H9 (cell line): ENCODE results near the gene GLYR1. TPM values are rescaled to one million over a fixed set of nuclear protein-coding genes. Genes with fewer than 3 reads are reported as not detected.

ENCODE experiments used
- DNase-seq: peaks from one replicate; pipeline ENCODE4 v3.0.0-alpha.2; 2017
- H2AFZ ChIP-seq: one replicate; pipeline ENCODE4 v1.6.1; 2013; ENCODE audit warnings: mild to moderate bottlenecking, low read length, control low read depth, moderate library complexity
- H2AK5ac ChIP-seq: 2 replicates; pipeline ENCODE4 v1.6.1; 2013; ENCODE audit warnings: low read length, control low read depth, mixed read lengths; ENCODE audit not compliant: insufficient read length
- H2BK120ac ChIP-seq: one replicate; pipeline ENCODE4 v1.6.1; 2013; ENCODE audit warnings: low read depth, mild to moderate bottlenecking, low read length, control low read depth, inconsistent platforms; ENCODE audit not compliant: poor library complexity, severe bottlenecking
- H2BK12ac ChIP-seq: 2 replicates; pipeline ENCODE4 v1.6.1; 2013; ENCODE audit warnings: low read length, control low read depth, mixed read lengths, low read depth; ENCODE audit not compliant: insufficient read length
- H2BK15ac ChIP-seq: 2 replicates; pipeline ENCODE4 v1.6.1; 2013; ENCODE audit warnings: low read depth, low read length, control low read depth
- H2BK20ac ChIP-seq: one replicate; pipeline ENCODE4 v1.6.1; 2013; ENCODE audit warnings: low read depth, mild to moderate bottlenecking, low read length, control low read depth, inconsistent platforms; ENCODE audit not compliant: poor library complexity, severe bottlenecking
- H2BK5ac ChIP-seq: 2 replicates; pipeline ENCODE4 v1.6.1; 2013; ENCODE audit warnings: low read length, control low read depth, mixed read lengths; ENCODE audit not compliant: insufficient read length
- H3K14ac ChIP-seq: 2 replicates; pipeline ENCODE4 v1.6.1; 2013; ENCODE audit warnings: low read length, control low read depth; ENCODE audit not compliant: insufficient read depth
- H3K18ac ChIP-seq: 2 replicates; pipeline ENCODE4 v1.6.1; 2013; ENCODE audit warnings: low read depth, mild to moderate bottlenecking, mixed read lengths, low read length, control low read depth; ENCODE audit not compliant: insufficient read length
- H3K23ac ChIP-seq: 2 replicates; pipeline ENCODE4 v1.6.1; 2013; ENCODE audit warnings: low read length, control low read depth, mixed read lengths, low read depth; ENCODE audit not compliant: insufficient read length
- H3K23me2 ChIP-seq: 2 replicates; pipeline ENCODE4 v1.6.1; 2013; ENCODE audit warnings: low read depth, mild to moderate bottlenecking, mixed read lengths, low read length, control low read depth; ENCODE audit not compliant: insufficient read length, poor library complexity, severe bottlenecking
- H3K27ac ChIP-seq: 2 replicates; pipeline ENCODE4 v1.5.1; 2013; ENCODE audit warnings: low read length, control low read depth, mixed read lengths, low read depth; ENCODE audit not compliant: insufficient read length
- H3K27me3 ChIP-seq: 2 replicates; pipeline ENCODE4 v1.6.1; 2013; ENCODE audit warnings: low read length, control low read depth, inconsistent platforms; ENCODE audit not compliant: insufficient read depth
- H3K4ac ChIP-seq: 2 replicates; pipeline ENCODE4 v1.6.1; 2013; ENCODE audit warnings: low read depth, mild to moderate bottlenecking, control low read depth, inconsistent platforms, low read length, moderate library complexity
- H3K4me1 ChIP-seq: 2 replicates; pipeline ENCODE4 v1.6.1; 2013; ENCODE audit warnings: low read length, control low read depth, inconsistent platforms; ENCODE audit not compliant: insufficient read depth
- H3K4me2 ChIP-seq: 2 replicates; pipeline ENCODE4 v1.6.1; 2013; ENCODE audit warnings: low read length, control low read depth, mixed read lengths; ENCODE audit not compliant: insufficient read length, insufficient read depth
- H3K56ac ChIP-seq: 2 replicates; pipeline ENCODE4 v1.6.1; 2013; ENCODE audit warnings: low read depth, mild to moderate bottlenecking, mixed read lengths, low read length, control low read depth; ENCODE audit not compliant: insufficient read length
- H3K79me1 ChIP-seq: 2 replicates; pipeline ENCODE4 v1.6.1; 2013; ENCODE audit warnings: low read depth, mild to moderate bottlenecking, moderate library complexity, low read length, control low read depth, inconsistent platforms; ENCODE audit not compliant: insufficient read depth, poor library complexity, severe bottlenecking
- H3K79me2 ChIP-seq: 2 replicates; pipeline ENCODE4 v1.6.1; 2013; ENCODE audit warnings: low read length, control low read depth, inconsistent platforms; ENCODE audit not compliant: insufficient read depth
- H3K9ac ChIP-seq: 2 replicates; pipeline ENCODE4 v1.6.1; 2013; ENCODE audit warnings: low read length, control low read depth, mixed read lengths; ENCODE audit not compliant: insufficient read length; ENCODE audit errors: extremely low read depth
- H3K9me3 ChIP-seq: one replicate; pipeline ENCODE4 v1.6.1; 2013; ENCODE audit warnings: low read depth, low read length, inconsistent platforms; ENCODE audit not compliant: control insufficient read depth
- H3T11ph ChIP-seq: one replicate; pipeline ENCODE4 v1.6.1; 2013; ENCODE audit warnings: mild to moderate bottlenecking, low read length, control low read depth, inconsistent platforms
- H4K20me1 ChIP-seq: one replicate; pipeline ENCODE4 v1.6.1; 2013; ENCODE audit not compliant: control insufficient read depth, insufficient read length, insufficient read depth
- H4K5ac ChIP-seq: 2 replicates; pipeline ENCODE4 v1.6.1; 2013; ENCODE audit warnings: low read depth, mild to moderate bottlenecking, mixed read lengths, low read length, control low read depth; ENCODE audit not compliant: insufficient read length
- H4K8ac ChIP-seq: replicated peaks from 2 replicates; pipeline ENCODE4 v1.6.1; 2013; ENCODE audit warnings: low read length, control low read depth, mixed read lengths, low read depth; ENCODE audit not compliant: insufficient read length
- H4K91ac ChIP-seq: 2 replicates; pipeline ENCODE4 v1.6.1; 2013; ENCODE audit warnings: low read depth, mild to moderate bottlenecking, moderate library complexity, mixed read lengths, low read length, control low read depth; ENCODE audit not compliant: insufficient read length
- H3K27ac Mint-ChIP-seq, 3 experiments: 2 replicates in 2 of 3; 3 replicates in 1 of 3; pipeline ENCODE4 v1.8.0; 2020 to 2021; ENCODE audit warnings: mixed read lengths in 3 of 3, mild to moderate bottlenecking in 1 of 3, moderate library complexity in 1 of 3
- H3K27me3 Mint-ChIP-seq: 2 replicates; pipeline ENCODE4 v1.8.0; 2021; ENCODE audit warnings: low read depth, mild to moderate bottlenecking, moderate library complexity, mixed read lengths
- H3K36me3 Mint-ChIP-seq, 3 experiments: 2 replicates in 2 of 3; 3 replicates in 1 of 3; pipeline ENCODE4 v1.8.0; 2020 to 2021; ENCODE audit warnings: low read depth in 3 of 3, mixed read lengths in 3 of 3; ENCODE audit not compliant: insufficient read depth in 1 of 3
- H3K4me1 Mint-ChIP-seq, 2 experiments: 2 replicates each; pipeline ENCODE4 v1.8.0; 2020; ENCODE audit warnings: mixed read lengths in 2 of 2
- H3K4me3 Mint-ChIP-seq, 2 experiments: 2 replicates in 1 of 2; 3 replicates in 1 of 2; pipeline ENCODE4 v1.8.0; 2020 to 2021; ENCODE audit warnings: mild to moderate bottlenecking in 2 of 2, mixed read lengths in 2 of 2, moderate library complexity in 1 of 2
- H3K9me3 Mint-ChIP-seq, 2 experiments: 2 replicates in 1 of 2; 3 replicates in 1 of 2; pipeline ENCODE4 v1.8.0; 2020; ENCODE audit warnings: mild to moderate bottlenecking in 2 of 2, mixed read lengths in 2 of 2, moderate library complexity in 1 of 2
- WGBS: extraction: QIAGEN DNeasy Blood & Tissue Kit; methylation state at CpG from one replicate; pipeline ENCODE4 v1.1.7; 2013; ENCODE audit warnings: missing lambda C conversion rate, low lambda C conversion rate, mixed read lengths; ENCODE audit not compliant: insufficient read length; ENCODE audit errors: extremely low coverage; 5-methylcytosine and 5-hydroxymethylcytosine counted together
- total RNA-seq: library from RNA; stranded (reverse); gene quantifications from 2 replicates; pipeline ENCODE4 v1.2.1, GENCODE V29; 2021
- TF ChIP-seq, protein P1 (sequence below): fragments of 200-600 bp; sonication (generic); conservative IDR thresholded peaks from 3 replicates; pipeline ENCODE4 v1.8.0; 2021; ENCODE audit warnings: antibody characterized with exemption, mild to moderate bottlenecking

Gene GLYR1
- total RNA-seq, 1 experiment from 2014 or later = 114 TPM

DNA sequence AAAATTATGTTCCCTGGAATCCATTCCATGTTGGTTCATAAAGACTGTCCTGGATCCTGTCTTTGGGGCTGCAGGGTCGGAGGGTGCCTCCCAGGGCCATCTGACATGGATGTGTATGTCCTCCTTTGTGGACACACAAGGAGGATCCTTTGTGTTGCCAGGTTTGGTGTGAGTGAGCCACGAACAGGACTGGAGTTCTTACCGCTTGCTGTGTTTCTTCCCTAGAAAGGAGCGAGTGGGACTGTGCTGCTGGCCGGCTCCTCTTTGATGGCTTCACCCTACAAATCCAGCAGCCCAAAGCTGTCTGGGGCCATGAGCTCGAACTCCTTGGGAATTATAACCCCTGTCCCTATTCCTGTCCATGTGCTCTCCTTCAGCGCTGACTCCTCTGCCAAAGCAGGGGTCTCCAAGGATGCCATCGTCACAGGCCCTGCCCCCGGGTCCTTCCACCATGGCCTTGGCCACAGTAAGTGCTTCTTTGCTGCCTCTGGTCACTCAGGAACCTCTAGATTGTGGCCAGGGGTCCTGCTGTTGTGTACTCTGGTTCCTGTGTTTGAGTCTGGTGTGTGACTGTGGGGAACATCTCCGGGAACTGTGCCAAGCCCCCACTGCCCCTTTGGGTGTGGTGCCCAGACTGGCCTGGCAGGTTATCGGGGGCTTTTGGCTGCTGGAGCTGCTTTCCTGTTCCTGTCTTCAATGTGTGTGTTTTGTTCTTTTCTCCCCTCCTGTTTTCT lies 29.7 kb upstream of the GLYR1 start:
- peak overlapping the region in 2 of 3 experiments; percentile 49 to 62; a peak in 2 of 7 replicates for H3K27ac Mint-ChIP-seq
- H2BK15ac ChIP-seq = no peak overlapping the region
- no peaks in the 10 kb centered on the region for H3K4me1 Mint-ChIP-seq
- H3K4me2 ChIP-seq = no peak overlapping the region
- no peak overlapping the region for H3K56ac ChIP-seq
- no peak overlapping the region for H2BK20ac ChIP-seq
- no peak overlapping the region for H3K14ac ChIP-seq
- no peak overlapping the region for H2AK5ac ChIP-seq
- no peaks in the 10 kb centered on the region for H3K23me2 ChIP-seq
- no peaks in the 10 kb centered on the region for H3K27me3 Mint-ChIP-seq
- no peak overlapping the region for H4K8ac ChIP-seq
- no peak overlapping the region for H3T11ph ChIP-seq
- WGBS = no CpG with 5 or more reads among the region's 11 CpGs
- no peak overlapping the region for H2BK12ac ChIP-seq
- no peaks in the 10 kb centered on the region for H3K9me3 Mint-ChIP-seq
- H4K20me1 ChIP-seq = peaks cover 2% of the 10 kb centered on the region
- no peak overlapping the region for H3K4me3 Mint-ChIP-seq
- no peaks in the 10 kb centered on the region for H3K9me3 ChIP-seq
- H3K27me3 ChIP-seq = no peaks in the 10 kb centered on the region
- H2BK120ac ChIP-seq = no peak overlapping the region
- no peaks in the 10 kb centered on the region for H3K79me2 ChIP-seq
- H3K18ac ChIP-seq = no peak overlapping the region
- no peak overlapping the region for H4K91ac ChIP-seq
- no peak overlapping the region for H3K9ac ChIP-seq
- H3K27ac ChIP-seq = no peak overlapping the region
- H3K79me1 ChIP-seq = no peaks in the 10 kb centered on the region
- TF ChIP-seq, protein P1, sequence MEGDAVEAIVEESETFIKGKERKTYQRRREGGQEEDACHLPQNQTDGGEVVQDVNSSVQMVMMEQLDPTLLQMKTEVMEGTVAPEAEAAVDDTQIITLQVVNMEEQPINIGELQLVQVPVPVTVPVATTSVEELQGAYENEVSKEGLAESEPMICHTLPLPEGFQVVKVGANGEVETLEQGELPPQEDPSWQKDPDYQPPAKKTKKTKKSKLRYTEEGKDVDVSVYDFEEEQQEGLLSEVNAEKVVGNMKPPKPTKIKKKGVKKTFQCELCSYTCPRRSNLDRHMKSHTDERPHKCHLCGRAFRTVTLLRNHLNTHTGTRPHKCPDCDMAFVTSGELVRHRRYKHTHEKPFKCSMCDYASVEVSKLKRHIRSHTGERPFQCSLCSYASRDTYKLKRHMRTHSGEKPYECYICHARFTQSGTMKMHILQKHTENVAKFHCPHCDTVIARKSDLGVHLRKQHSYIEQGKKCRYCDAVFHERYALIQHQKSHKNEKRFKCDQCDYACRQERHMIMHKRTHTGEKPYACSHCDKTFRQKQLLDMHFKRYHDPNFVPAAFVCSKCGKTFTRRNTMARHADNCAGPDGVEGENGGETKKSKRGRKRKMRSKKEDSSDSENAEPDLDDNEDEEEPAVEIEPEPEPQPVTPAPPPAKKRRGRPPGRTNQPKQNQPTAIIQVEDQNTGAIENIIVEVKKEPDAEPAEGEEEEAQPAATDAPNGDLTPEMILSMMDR = no peak
- no peak overlapping the region for H4K5ac ChIP-seq
- no peak overlapping the region for H3K23ac ChIP-seq
- H3K4me1 ChIP-seq = no peaks in the 10 kb centered on the region
- H2AFZ ChIP-seq = no peak overlapping the region
- DNase-seq = no peak
- H3K4ac ChIP-seq = no peak overlapping the region
- peaks cover 43 to 93% (median 82%) of the 10 kb centered on the region in 3 experiments for H3K36me3 Mint-ChIP-seq
- no peak overlapping the region for H2BK5ac ChIP-seq
